GM12878 (cell line): Measurements from ENCODE around the gene GABRR3. TPM values are rescaled to one million over a fixed set of nuclear protein-coding genes. Genes with fewer than 3 reads are reported as not detected.

Experiments
- ATAC-seq: fragments of 200-7000 bp; cut with Tn5 transposase; 3 replicates; pipeline ENCODE4 v1.9.1; 2020; ENCODE audit warnings: mild to moderate bottlenecking, moderate library complexity
- BruUV-seq: library from RNA; stranded (reverse); fragments of 400-500 nt; replicated peaks from 2 replicates; lab custom pipeline; 2021; lab: Mats Ljungman, UMichigan
- CTCF ChIA-PET: fragments of 300-600 bp; sonication (Branson Sonifier 250); formaldehyde crosslinking; extraction: SDS; loops from one replicate; lab custom pipeline; 2021; ENCODE audit warnings: inconsistent platforms; lab: Yijun Ruan, JAX
- POLR2A ChIA-PET: fragments of 350-600 bp; formaldehyde crosslinking; extraction: SDS; loops from one replicate; lab custom pipeline; 2021; ENCODE audit warnings: inconsistent platforms; lab: Charles Lee
- RAD21 ChIA-PET: fragments of 300-600 bp; sonication (Branson Sonifier 250); formaldehyde crosslinking; loops from one replicate; lab custom pipeline; 2023; ENCODE audit warnings: antibody characterized with exemption; ENCODE audit not compliant: unreplicated experiment; lab: Charles Lee
- SMC1A ChIA-PET: fragments of 300-600 bp; sonication (Branson Sonifier 250); formaldehyde crosslinking; loops from one replicate; lab custom pipeline; 2023; ENCODE audit not compliant: unreplicated experiment, uncharacterized antibody; lab: Charles Lee
- DNase-seq: peaks from one replicate; pipeline ENCODE4 v3.0.0-alpha.2; 2011; ENCODE audit warnings: low read depth, low spot score
- FAIRE-seq: peaks from 3 replicates; lab custom pipeline; 2011; peaks lifted over from hg19 to GRCh38; lab: Jason Lieb, UNC
- H2AFZ ChIP-seq: 2 replicates; pipeline ENCODE4 v1.6.0; 2011; ENCODE audit warnings: low read depth, low read length, control low read depth; ENCODE audit not compliant: control insufficient read depth
- H3K27ac ChIP-seq: 2 replicates; pipeline ENCODE4 v1.5.1; 2011; ENCODE audit warnings: control low read depth; ENCODE audit not compliant: control insufficient read depth, insufficient read depth
- H3K27me3 ChIP-seq, 2 experiments: replicated peaks in 1 of 2; 2 replicates each; pipeline versions ENCODE4 v1.6.0 to v1.6.1; 2011; ENCODE audit warnings: low read length in 1 of 2; ENCODE audit not compliant: control insufficient read depth in 2 of 2, insufficient read depth in 2 of 2
- H3K36me3 ChIP-seq, 2 experiments: 2 replicates each; pipeline ENCODE4 v1.5.1; 2011; ENCODE audit warnings: low read length in 1 of 2; ENCODE audit not compliant: control insufficient read depth in 2 of 2, insufficient read depth in 2 of 2
- H3K4me1 ChIP-seq: 2 replicates; pipeline ENCODE4 v1.6.1; 2011; ENCODE audit warnings: mild to moderate bottlenecking, low read length, moderate library complexity, mixed read lengths; ENCODE audit not compliant: control insufficient read depth, insufficient read depth
- H3K4me2 ChIP-seq: 2 replicates; pipeline ENCODE4 v1.6.0; 2011; ENCODE audit warnings: control low read depth; ENCODE audit not compliant: control insufficient read depth, insufficient read depth
- H3K4me3 ChIP-seq: fragments of 200-600 bp; sonication (generic); 2 replicates; pipeline ENCODE4 v1.5.1; 2016
- H3K79me2 ChIP-seq: 2 replicates; pipeline ENCODE4 v1.6.0; 2011; ENCODE audit warnings: low read length; ENCODE audit not compliant: control insufficient read depth, insufficient read depth
- H3K9ac ChIP-seq: 2 replicates; pipeline ENCODE4 v1.8.0; 2011; ENCODE audit warnings: low read length, control low read depth, mixed read lengths; ENCODE audit not compliant: control insufficient read depth, insufficient read depth
- H3K9me3 ChIP-seq: replicated peaks from 3 replicates; pipeline ENCODE4 v1.5.1; 2011; ENCODE audit warnings: mild to moderate bottlenecking, low read length; ENCODE audit not compliant: control insufficient read depth, insufficient read depth
- H4K20me1 ChIP-seq: 2 replicates; pipeline ENCODE4 v1.6.0; 2011; ENCODE audit not compliant: control insufficient read depth, insufficient read depth
- BMI1 ChIP-seq: fragments of 450-650 bp; IDR thresholded peaks from 2 replicates; pipeline ENCODE4 v1.6.1; 2016; ENCODE audit warnings: mild to moderate bottlenecking, moderate library complexity, borderline replicate concordance
- MTA3 ChIP-seq: IDR thresholded peaks from 2 replicates; pipeline ENCODE4 v1.6.1; 2012; ENCODE audit warnings: low read length, inconsistent platforms, borderline replicate concordance
- PRDM15 ChIP-seq: fragments of 450-650 bp; formaldehyde crosslinking; IDR thresholded peaks from 2 replicates; pipeline ENCODE4 v1.4.0; 2020; ENCODE audit warnings: mild to moderate bottlenecking, moderate library complexity
- WGBS: methylation state at CpG from one replicate; pipeline ENCODE4 v1.1.6; 2016; ENCODE audit warnings: low lambda C conversion rate; ENCODE audit not compliant: insufficient replicate concordance, insufficient coverage; ENCODE audit errors: missing lambda C conversion rate; 5-methylcytosine and 5-hydroxymethylcytosine counted together
- in situ Hi-C: fragments of 300-500 bp; cut with MboI; formaldehyde crosslinking; loops from 9 replicates; pipeline ENCODE4 v1.14.3; 2018; ENCODE audit warnings: mixed read lengths
- intact Hi-C: fragments of 100-400 bp; cut with micrococcal nuclease; formaldehyde crosslinking; loops from one replicate; pipeline ENCODE4 v1.14.2; 2022; ENCODE audit not compliant: unreplicated experiment
- polyA plus RNA-seq, 11 experiments: library from polyadenylated mRNA; depleted of rRNA in 4 of 11; unstranded in 6 of 11; stranded (reverse) in 5 of 11; fragments of >200 nt; fragmentation: Nextera tagmentation in 4 of 11; fragmentation: Illumina TruSeq in 1 of 11; extraction: Ambion mirVana in 4 of 11; extraction: Trizol in 1 of 11; gene quantifications; 1 replicate in 1 of 11; 2 replicates in 10 of 11; pipeline versions ENCODE4 v1.2.1 to v1.2.3, GENCODE V29; 2011 to 2016; ENCODE audit warnings: inconsistent platforms in 2 of 11, missing spikeins in 2 of 11, low read depth in 1 of 11
- total RNA-seq, 4 experiments: library from RNA; depleted of rRNA in 3 of 4; stranded (reverse); fragments of >200 nt in 3 of 4; fragmentation: Illumina TruSeq in 1 of 4; extraction: Trizol in 1 of 4; gene quantifications; 2 replicates each; pipeline versions ENCODE4 v1.2.1 to v1.2.3, GENCODE V29; 2013 to 2021

Gene GABRR3
- total and polyA plus RNA-seq, 10 of the 15 experiments (the other 5 are each of a cell fraction or from before 2014, with no cell fraction given): not detected

GRCh38 chr3:98002717-98003116 lies 32.4 kb downstream of the GABRR3 start:
- BruUV-seq: no TSS peak
- H3K4me3 ChIP-seq: no peak overlapping the region
- no peaks in the 10 kb centered on the region for H3K36me3 ChIP-seq
- H3K9ac ChIP-seq: no peak overlapping the region
- H3K79me2 ChIP-seq: no peaks in the 10 kb centered on the region
- ATAC-seq (no peak), DNase-seq (no peak)
- H4K20me1 ChIP-seq: no peaks in the 10 kb centered on the region
- in situ Hi-C loops: no loop called here
- 67% methylated on average over 1 of the region's 1 CpG for WGBS
- no peaks in the 10 kb centered on the region for H3K27me3 ChIP-seq
- H2AFZ ChIP-seq: no peak overlapping the region
- RAD21 ChIA-PET: interaction anchor here (0.6 to 0.8 kb wide), 2 partner anchors 19 to 388 kb away, joined by 3 to 4 read pairs; partner anchors contain the start of gene OR5K3
- TF ChIP-seq BMI1 (no peak), MTA3 (no peak)
- TF ChIP-seq, all 136 proteins: peak for 0
- Histone ChIP-seq H3K27ac (no peak overlapping the region), H3K4me1 (peaks cover 10% of the 10 kb centered on the region; the same call in 1 of the 2 replicates), H3K9me3 (no peaks in the 10 kb centered on the region), H3K4me2 (no peak overlapping the region)
- no peak for FAIRE-seq
- intact Hi-C loops: no loop called here
- ChIA-PET SMC1A (interaction anchor here (3.2 kb wide), 1 partner anchor 20 kb away, joined by 19 read pairs; no protein-coding TSS in a partner anchor), CTCF (interaction anchor here (1.1 to 3.7 kb wide), 3 partner anchors 12 to 41 kb away, joined by 3 to 22 read pairs (median 4); no protein-coding TSS in a partner anchor), POLR2A (no interaction called here)

GRCh38 chr3:97999994-98000393 lies 35.1 kb downstream of the GABRR3 start:
- H3K79me2 ChIP-seq: no peaks in the 10 kb centered on the region
- no peak for FAIRE-seq
- H3K4me1 ChIP-seq: peaks cover 10% of the 10 kb centered on the region; the same call in 1 of the 2 replicates
- H2AFZ ChIP-seq: no peak overlapping the region
- in situ Hi-C loops: no loop called here
- no peak overlapping the region for H3K9ac ChIP-seq
- H3K9me3 ChIP-seq: no peaks in the 10 kb centered on the region
- CTCF ChIA-PET: interaction anchor here (3.7 kb wide), 1 partner anchor 22 kb away, joined by 22 read pairs; no protein-coding TSS in a partner anchor
- H3K4me3 ChIP-seq: no peak overlapping the region
- no peak overlapping the region for H3K27ac ChIP-seq
- no peaks in the 10 kb centered on the region for H3K27me3 ChIP-seq
- no peak for TF ChIP-seq PRDM15 (CRISPR knock-in tag)
- SMC1A ChIA-PET: interaction anchor here (1.3 to 3.2 kb wide), 2 partner anchors 17 to 22 kb away, joined by 4 to 19 read pairs; no protein-coding TSS in a partner anchor
- H4K20me1 ChIP-seq: no peaks in the 10 kb centered on the region
- RAD21 ChIA-PET: no interaction called here
- POLR2A ChIA-PET: no interaction called here
- BruUV-seq: no TSS peak
- whole genome bisulfite sequencing: 0% methylated on average over 1 of the region's 1 CpG
- ATAC-seq: no peak
- no peaks in the 10 kb centered on the region for H3K36me3 ChIP-seq
- no peak overlapping the region for H3K4me2 ChIP-seq
- intact Hi-C loops: no loop called here
- no peak for DNase-seq
